Measurements from ENCODE around the gene GRIN2A. TPM values are rescaled to one million over a fixed set of nuclear protein-coding genes. Genes with fewer than 3 reads are reported as not detected.

GRIN2A gene
- total and polyA plus RNA-seq, 3 donors from 2014 or later = 7.0 to 20.3 (median 10.4) TPM

- DNase-seq = no peak
- WGBS, 2 donors = 71 to 75% methylated on average over 5 of the region's 5 CpGs
- Histone ChIP-seq H3K27ac (no peak overlapping the region), H3K4me3 (no peak overlapping the region), H3K27me3 (no peaks in the 10 kb centered on the region), H3K36me3 (ENCODE audit: low read depth, missing control alignments) (no peaks in the 10 kb centered on the region), H3K9me3 (no peaks in the 10 kb centered on the region), H3K4me1 (no peaks in the 10 kb centered on the region)
- no peak for TF ChIP-seq CTCF (IDR thresholded peaks at IDR 0.05)
- TF ChIP-seq POLR2A (IDR thresholded peaks at IDR 0.05) = no peak
- intact Hi-C loops (cut with DNase I; ENCODE audit: low total_unique reads) = no loop called here
These were observed 473.1 kb downstream of the GRIN2A start for GRCh38 chr16:9708972-9709620.

- no peak overlapping the region for H3K27ac ChIP-seq
- no peaks in the 10 kb centered on the region for H3K4me1 ChIP-seq
- intact Hi-C loops (cut with DNase I; ENCODE audit: low total_unique reads) = no loop called here
- no peak for TF ChIP-seq CTCF (IDR thresholded peaks at IDR 0.05)
- TF ChIP-seq POLR2A (IDR thresholded peaks at IDR 0.05) = no peak
- DNase-seq = no peak
- H3K36me3 ChIP-seq (ENCODE audit: low read depth, missing control alignments) = no peaks in the 10 kb centered on the region
- H3K27me3 ChIP-seq = no peaks in the 10 kb centered on the region
- WGBS, 2 donors = 72 to 85% methylated on average over 6 of the region's 6 CpGs
- H3K4me3 ChIP-seq = no peak overlapping the region
- H3K9me3 ChIP-seq = no peaks in the 10 kb centered on the region
These were observed 475.9 kb downstream of the GRIN2A start for GRCh38 chr16:9706217-9706836.

- H3K27me3 ChIP-seq = no peaks in the 10 kb centered on the region
- no peaks in the 10 kb centered on the region for H3K4me1 ChIP-seq
- intact Hi-C loops (cut with DNase I; ENCODE audit: low total_unique reads) = no loop called here
- TF ChIP-seq POLR2A (IDR thresholded peaks at IDR 0.05) (no peak), CTCF (IDR thresholded peaks at IDR 0.05) (no peak)
- no peaks in the 10 kb centered on the region for H3K36me3 ChIP-seq (ENCODE audit: low read depth, missing control alignments)
- no peak overlapping the region for H3K27ac ChIP-seq
- WGBS, 2 donors = 78 to 81% methylated on average over 1 of the region's 1 CpG
- no peaks in the 10 kb centered on the region for H3K9me3 ChIP-seq
- no peak overlapping the region for H3K4me3 ChIP-seq
- DNase-seq = no peak
These were observed 478.5 kb downstream of the GRIN2A start for GRCh38 chr16:9703731-9704130.

Small RNA genes lying within 50 kb of the gene (small RNA-seq; reads per million reads assigned to genes)
- 0 reads per million in 2 donors for gene RN7SL493P

Other genes starting within 250 kb of the GRIN2A start
- gene ATF7IP2, start 203.6 kb upstream of the GRIN2A start, total RNA-seq = 100 to 1,000 TPM; 227 to 293 TPM
- 110 TPM for gene ATF7IP2, start 203.6 kb upstream of the GRIN2A start, polyA plus RNA-seq (ENCODE audit: insufficient read depth, low read depth, low replicate concordance)